GM19395 (cell line): ENCODE data around the gene TAOK3.
"Not testable (repeated sequence)": the region's sequence is repeated elsewhere in the genome, so short reads cannot be mapped to it uniquely, and the experiment has no call there.

Source experiments
- ATAC-seq: cut with Tn5 transposase; IDR thresholded peaks from one replicate; pipeline ENCODE4 v1.9.1; 2021; ENCODE audit warnings: mild to moderate bottlenecking, moderate library complexity; ENCODE audit not compliant: unreplicated experiment

The TAOK3 gene

DNA sequence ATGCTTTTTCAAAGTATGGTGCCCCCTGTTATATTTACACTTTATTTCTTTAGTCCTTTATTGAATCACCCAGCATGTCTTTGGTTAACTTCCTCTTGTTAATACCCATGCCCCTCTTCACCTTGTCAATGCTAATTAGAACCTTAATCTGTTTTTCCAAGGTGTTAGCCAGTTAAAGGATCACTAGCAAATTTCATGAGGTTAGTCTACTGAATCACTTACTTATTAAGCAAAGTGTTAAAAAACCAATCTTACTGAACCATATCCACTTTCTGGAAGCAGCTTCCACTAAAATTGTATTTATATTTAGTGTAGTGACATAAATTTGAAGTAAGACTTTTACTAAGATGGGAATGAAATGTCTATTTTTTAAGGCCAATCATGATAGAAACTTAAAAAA lies 27.9 kb downstream of the TAOK3 start:
- ATAC-seq, result no peak

DNA sequence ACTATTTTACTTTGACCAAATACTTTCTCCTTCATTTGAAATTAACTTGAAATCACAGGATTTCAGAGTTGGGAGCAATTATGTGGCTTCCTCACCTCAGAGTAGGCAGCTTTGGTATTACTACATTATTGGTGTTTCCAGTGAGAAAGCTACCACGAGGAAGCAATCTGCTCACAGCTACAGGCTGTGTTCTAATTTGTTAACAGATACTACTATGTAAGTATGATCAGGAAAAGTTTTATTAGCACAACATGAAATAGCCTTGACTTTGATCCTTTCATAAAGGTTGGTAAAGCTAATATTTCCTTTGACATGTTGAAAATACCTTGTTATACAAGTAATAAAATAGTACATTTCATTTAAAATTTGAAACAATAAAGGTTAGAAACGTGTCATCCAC lies 30.6 kb downstream of the TAOK3 start:
- ATAC-seq, result no peak

DNA sequence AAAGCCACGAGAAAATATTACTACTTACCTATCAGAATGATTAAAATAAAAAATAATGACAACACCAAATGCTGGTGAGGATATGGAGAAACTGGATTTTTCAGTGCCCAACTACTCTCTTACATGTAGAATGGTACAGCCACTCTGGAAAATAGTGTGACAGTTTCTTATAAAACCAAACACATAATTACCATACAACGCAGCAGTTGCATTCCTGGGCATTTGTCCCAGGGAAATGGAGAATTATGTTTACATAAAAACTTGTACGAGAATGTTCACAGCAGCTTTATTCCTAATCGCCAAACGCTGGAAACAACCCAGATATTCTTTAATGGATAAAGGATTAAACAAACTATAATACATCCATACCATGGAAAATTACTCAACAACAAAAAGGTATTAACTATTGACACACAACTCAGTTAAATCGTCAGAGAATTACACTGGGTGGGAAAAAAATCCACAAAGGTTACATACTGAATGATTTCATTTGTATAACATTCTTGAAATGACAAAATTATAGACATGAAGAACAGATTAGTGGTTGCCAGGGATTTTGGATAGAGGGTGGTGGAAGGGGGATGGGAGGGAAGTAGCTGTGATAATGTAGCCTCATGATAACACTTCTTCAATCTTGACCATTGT lies 35.4 kb downstream of the TAOK3 start:
- no peak for ATAC-seq

DNA sequence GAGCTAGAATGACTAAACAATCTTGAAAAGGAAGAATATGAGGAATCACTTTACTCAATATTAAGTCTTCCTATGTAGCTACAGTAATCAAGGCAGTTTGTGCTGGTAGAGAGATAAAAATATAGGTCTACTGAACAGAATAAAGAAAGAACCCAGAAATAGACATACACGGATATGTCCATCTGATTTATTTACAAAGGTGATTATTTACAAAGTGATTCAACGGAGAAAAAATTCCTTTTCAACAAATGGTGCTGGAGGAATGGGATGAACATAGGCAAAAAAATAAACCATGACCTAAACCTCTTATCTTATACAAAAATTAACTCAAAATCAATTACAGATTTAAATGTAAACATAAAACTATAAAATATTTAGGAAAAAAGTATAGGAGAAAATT lies 36.6 kb downstream of the TAOK3 start:
- no peak for ATAC-seq

DNA sequence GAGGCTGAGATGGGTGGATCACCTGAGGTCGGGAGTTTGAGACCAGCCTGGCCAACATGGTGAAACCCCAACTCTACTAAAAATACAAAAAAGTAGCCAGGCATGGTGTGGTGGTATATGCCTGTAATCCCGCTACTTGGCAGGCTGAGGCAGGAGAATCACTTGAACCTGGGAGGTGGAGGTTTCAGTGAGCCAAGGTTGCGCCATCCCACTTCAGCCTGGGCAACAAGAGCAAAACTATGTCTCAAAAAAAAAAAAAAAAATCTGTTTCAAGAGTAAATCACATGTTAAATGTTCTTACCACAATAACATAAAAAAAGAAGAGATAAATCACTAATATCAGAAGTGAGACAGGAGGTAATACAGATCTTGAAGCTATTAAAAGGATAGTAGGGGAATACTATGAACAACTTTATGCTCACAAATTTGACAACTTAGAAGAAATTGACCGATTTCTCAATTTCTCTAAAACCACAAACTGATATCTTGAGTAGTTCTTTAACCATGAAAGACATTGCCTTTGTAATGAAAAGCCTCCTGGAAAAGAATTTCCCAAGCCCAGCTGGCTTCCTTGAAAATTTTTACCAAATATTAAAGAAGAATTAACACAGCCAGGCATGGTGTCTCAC lies 37.7 kb downstream of the TAOK3 start:
- ATAC-seq, result no peak

DNA sequence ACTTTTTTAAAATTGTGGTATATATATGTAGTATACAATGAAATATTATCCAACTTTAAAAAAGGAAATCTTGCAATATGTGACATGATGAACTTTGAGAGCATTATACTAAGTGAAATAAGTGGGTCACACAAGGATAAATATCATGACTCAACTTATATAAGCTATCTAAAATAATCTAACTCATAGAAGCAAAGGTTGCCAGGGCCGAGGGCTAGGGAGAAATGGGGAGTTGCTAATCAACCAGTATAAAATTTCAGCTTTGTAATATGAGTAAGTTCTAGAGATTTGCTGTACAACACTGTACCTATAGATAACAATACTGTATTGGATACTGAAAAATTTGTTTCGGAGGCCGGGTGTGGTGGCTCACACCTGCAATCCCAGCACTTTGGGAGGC lies 38.5 kb downstream of the TAOK3 start:
- no peak for ATAC-seq

DNA sequence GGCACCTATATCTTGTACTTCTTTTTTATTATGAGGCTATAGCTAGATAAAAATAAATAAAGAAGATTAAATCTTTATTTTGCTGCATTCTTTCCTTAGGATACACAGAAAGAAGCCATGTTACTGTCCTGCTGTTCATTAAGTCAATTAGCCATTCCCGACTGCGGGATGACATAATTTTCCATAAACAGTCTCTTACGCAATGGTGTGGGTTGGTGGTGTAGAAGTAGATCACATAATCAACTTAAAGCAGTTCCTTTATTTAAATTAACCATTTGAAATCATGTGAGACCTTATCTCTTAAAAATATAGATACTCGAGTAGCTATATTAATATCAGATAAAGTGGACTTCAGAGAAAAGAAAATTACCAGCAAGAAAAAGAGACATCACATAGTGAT lies 40.2 kb downstream of the TAOK3 start:
- no peak for ATAC-seq

DNA sequence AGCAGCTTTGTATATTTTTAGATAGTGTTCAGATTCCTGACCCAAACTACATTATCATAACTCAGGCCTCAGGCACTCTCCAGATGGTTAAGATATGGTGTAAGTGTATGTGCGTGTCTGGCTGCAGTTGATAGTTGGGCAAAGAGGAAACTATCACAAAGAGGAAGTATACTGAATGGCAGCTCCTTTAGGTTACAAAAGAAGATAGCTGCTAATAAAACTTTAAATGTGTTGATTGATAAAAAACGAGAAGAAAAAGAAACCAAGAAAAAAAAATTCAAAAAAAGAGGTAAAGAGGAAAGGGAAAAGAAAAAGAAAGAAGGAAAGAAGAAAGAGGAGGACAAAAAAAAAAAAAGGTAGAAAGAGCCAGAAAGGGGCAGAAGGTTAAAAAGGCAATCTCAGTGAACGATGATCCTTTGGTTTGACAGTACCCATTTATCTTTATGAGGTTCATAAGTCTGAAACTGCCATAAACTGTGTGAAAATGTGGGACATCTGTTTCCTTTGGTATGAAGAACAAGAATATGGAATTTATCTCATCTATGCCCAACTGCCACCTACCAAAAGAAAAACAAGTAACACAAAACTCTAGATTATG lies 42.2 kb downstream of the TAOK3 start:
- peak; percentile 80 for ATAC-seq

DNA sequence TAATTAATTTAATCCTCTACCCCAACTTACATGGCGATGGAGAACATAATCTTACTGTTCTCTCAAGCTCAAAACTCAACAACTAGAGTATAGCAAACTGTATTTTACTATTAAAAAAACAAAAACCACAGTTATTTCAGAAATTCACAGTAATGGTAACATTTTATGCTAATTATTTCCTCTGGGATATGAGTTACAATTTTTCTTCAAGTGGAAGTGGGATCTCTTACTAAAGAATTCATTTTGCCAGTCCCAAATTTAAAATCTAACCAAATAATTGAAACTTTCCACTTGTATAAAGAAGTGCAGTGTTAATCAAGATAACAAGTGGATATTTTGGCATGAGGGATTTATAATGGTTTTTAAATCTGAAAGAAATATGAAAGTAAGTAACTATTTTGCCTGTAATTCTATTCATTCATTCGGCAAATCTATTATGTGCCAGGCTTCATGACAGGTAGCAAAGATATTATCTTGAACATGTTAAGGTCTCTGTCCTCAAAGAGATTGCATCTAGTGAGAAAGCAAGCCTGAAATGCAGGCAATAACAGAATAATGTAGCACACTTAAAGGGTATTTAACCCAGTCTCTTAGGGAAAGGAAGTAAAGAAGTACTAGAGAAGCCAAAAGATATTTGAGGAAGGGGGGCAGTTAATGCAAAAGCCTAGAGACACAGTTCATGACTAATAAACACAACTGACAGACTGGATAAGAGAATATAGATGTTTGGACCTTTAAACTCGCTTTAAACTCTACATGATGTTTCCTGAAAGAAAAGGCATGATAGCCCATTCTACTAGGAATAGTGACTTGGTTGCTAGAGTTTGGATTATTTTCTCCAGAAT lies 44.0 kb downstream of the TAOK3 start:
- no peak for ATAC-seq

DNA sequence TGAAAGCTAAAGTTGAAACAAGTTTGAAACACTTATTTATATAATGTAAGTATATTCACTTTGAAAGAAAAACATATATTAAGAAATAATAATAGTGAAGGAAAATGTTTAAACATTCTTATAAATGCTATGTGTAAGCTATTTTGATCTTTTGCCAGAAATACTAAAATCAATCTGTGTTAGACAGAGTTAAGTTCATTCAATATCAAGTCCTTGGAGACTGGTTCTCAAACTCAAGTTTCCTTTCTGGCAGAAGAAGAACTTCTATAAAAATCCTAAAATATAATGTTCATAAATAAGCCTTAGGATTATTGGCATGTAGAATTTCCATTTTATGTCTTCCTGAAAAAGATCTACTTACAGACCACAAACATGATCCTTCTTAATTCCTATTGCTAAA lies 45.3 kb downstream of the TAOK3 start:
- ATAC-seq, result no peak

DNA sequence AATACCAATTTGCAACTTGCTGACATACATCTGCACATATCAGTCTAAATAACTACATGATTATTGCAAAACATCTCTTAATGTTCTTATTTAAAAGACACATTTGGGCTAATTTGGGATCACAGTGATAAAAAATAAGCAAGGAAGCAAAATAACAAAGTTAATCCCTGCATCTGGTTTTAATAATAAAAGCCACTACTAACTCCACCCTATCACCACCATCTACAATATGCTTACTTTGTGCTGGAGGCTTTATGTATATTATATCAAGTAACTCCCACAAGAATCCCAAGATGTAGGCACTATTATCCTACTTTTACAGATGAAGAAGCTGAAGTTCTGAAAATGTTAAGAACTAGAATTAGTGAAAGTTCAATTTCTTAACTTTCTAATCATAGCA lies 45.7 kb downstream of the TAOK3 start:
- ATAC-seq, result no peak

DNA sequence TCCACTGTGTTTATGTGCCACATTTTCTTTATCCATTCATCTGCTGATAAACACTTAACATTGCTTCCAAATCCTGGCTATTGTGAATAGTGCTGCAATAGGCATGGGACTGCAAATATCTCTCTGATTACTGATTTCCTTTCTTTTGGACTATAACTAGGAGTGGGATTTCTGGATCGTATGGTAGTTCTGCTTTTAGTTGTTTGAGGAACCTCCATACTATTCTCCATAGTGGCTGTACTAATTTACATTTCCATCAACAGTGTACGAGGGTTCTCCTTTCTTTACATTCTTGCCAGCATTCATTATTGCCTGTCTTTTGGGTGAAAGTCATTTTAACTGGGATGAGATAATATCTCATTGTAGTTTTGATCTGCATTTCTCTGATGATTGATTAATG lies 47.6 kb downstream of the TAOK3 start:
- no peak for ATAC-seq

DNA sequence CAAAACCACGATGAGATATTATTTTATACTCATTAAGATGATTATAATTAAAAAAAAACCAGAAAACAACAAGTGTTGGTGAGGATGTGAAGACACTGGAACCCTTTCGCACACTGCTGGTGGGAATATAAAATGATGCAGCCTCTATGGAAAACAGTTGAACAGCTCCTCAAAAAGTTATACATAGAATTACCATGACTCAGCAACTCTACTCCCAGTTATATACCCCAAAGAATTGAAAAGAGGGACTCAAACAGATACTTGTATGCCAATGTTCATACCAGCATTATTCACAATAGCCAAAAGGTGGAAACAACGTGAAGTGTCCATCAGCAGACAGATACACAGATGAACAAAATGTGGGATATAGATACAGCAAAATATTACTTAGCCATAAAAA lies 53.1 kb downstream of the TAOK3 start:
- ATAC-seq, result no peak

DNA sequence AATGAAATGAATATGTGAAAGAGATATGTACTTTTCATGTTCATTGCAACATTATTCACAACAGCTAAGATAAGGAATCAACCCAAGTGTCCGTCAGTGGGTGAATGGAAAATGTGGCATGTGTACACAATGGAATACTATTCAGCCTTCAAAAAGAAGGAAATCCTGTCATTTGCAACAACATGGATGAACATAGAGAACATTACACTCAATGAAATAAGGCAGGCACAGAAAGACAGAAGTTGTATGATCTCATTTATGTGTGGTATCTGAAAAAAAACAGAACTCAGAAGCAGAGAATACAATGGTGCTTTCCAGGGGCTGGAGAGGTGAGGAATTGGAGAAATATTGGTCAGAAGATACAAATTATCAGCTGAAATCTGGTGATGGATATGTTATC lies 54.0 kb downstream of the TAOK3 start:
- ATAC-seq, result no peak

DNA sequence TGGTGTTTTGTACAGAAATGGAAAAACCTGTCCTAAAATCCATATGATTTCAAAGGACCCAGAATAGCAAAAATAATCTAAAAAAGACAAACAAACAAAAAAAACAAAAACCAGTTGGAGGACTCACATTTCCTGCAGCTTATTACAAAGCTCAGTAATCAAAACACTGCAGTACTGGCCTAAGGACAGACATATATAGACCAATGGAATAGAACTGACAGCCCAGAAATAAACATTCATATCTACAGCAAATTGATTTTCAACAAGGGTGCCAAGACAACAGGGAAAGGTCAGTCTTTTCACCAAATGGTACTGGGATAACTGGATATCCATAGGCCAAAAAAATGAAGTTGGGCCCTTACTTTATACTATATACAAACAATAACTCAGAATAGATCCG lies 55.0 kb downstream of the TAOK3 start:
- no peak for ATAC-seq

DNA sequence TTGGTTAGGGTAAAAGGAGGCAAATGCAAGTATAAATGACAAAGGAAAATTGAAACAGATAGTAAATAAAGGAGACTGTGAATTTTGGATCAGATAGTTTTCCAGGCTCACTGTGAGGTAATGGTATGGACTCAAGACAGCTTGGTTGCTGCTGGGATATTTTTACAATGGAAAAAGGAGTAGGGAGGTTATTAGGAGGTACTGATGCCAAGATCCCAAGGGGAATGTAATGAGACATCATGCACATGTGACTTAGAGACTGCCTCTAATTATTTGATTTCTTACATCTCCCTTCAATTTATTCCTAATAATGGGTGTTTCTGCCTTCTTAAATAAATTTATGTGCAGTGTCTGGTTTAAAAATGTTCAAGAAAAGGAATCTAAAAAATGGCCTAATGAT lies 56.9 kb downstream of the TAOK3 start:
- ATAC-seq, result no peak

DNA sequence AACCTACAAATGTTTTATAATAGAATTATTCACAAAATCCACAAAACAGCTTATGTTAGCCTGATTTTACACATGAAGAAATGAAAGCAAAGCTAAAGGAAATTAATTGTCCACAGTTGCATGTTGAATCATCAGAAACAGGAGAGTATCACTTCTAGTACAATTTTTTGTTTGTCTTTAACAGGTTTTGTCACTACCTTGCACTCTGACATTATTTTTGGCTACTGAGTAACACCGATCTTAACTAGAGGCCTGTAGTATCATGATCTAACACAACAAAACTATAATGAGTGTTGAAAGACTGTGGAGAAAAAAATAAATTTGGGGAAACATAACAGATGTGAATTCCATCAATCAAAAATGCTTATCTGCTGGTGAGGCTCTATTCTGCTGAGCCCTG lies 60.1 kb downstream of the TAOK3 start:
- ATAC-seq, result peak; percentile 72

DNA sequence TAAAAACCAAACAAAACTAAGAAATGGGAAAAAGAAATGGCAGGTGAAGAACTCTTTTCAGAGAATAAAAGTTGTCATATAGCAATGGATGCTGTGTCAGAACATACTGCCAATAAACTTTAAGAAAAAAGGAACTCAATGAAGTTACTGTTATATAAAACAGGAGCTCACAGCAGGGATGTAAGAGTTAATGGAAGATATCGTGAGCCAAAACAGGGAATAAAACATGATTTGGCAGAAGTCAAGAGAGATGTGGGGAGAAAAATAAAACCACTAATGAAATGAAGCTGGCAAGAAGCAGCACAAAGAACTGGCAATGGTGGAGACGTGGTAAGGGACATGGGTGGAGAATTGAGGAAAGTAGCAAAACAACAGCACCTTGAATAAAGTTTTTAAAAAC lies 61.0 kb downstream of the TAOK3 start:
- ATAC-seq, result no peak

DNA sequence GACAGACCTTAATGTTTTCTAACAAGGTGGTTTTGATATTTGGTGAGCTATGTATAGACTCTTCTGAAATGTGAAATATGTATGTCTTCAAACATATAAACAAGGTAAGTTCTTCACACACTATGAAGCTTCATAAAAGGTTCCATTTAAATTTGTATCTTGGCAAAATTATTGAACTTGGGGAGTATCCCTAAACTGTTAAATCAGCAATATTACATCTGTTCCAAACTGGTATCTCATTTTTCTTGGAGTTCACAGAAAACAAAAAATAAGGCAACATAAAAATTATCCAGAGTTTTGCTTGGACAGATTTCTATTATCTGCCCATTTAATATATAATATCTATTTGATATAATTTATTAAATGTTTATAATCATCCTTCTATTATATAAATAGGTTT lies 62.4 kb downstream of the TAOK3 start:
- no peak for ATAC-seq

DNA sequence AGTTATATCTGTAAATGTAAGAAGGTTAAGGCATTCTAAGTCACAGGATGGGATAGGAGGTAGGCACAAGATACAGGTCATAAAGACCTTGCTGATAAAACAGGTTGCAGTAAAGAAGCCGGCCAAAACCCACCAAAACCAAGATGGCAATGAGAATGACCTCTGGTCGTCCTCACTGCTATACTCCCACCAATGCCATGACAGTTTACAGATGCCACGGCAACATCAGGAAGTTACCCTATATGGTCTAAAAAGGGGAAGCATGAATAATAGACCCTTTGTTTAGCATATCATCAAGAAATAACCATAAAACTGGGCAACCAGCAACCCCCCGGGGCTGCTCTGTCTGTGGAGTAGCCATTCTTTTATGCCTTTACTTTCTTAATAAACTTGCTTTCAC lies 64.7 kb downstream of the TAOK3 start:
- ATAC-seq, result not testable (repeated sequence)

DNA sequence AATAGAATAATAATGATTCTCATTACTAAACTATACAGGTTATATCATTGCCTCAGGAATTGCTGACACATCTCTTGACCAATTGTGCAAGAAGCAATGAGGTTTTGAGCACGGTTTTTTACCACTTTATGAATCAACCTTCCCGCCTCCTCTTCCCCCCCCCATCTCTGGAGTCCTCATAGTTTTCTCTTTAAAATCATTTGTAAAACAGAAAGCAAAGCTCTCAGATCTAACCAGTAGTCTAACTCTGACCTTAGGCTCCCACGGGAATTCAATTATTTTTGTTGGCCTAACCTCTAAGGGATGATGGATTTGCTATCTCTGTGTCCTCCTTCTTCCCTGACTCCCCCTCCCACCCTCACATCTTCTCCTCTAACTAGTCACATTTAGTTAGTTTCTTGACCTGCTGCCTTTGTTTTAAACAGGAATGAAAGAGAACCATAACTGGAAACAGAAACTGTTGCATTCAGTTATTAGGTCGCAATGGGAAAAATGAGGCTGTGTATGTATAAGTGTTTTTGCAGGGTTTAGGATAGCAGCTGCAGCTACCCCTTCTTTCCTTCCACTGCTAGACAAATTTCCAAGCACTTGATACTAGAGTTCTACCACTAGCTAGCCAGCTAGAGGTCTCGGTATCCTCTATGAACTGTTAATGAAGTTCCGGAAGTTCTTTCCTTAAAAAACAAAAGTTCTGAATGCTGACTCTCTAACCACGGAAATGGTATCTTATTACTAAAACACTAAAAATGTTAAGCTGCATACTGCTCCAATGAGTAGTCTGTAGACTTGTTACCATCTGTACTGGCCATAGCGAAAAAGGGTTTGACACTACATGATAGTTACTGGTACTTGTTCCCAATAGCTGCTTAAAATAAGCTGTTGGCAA lies 65.4 kb downstream of the TAOK3 start:
- peak; percentile 59 for ATAC-seq
